Amniotic stem cell (primary cell): ENCODE measurements around the gene ANKMY1.
A peak's percentile ranks its signal among the peaks of the same experiment; 100 is the strongest.

Experiments used
- DNase-seq: peaks from one replicate; lab custom pipeline; 2025; lab: John Stamatoyannopoulos, UW

The ANKMY1 gene

DNA sequence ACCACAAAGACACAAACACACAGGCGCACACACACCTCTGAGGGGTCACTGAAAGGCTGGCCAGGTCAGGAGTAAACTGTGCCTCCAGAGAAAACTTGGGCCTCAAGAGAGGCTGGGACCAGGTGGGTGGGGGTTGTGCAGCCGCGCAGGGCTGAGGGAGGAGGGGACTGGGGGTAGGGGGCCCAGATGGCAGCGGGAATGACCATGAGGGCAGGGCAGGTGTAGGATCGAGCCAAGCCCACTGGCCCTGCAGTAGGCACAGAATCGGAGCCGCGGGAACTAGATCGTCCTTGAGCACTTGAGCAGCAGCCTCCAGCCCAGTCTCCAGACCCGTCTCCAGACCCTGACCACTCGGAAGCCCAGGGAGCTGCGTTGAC lies 36.8 kb downstream of the ANKMY1 start:
- no peak for DNase-seq

DNA sequence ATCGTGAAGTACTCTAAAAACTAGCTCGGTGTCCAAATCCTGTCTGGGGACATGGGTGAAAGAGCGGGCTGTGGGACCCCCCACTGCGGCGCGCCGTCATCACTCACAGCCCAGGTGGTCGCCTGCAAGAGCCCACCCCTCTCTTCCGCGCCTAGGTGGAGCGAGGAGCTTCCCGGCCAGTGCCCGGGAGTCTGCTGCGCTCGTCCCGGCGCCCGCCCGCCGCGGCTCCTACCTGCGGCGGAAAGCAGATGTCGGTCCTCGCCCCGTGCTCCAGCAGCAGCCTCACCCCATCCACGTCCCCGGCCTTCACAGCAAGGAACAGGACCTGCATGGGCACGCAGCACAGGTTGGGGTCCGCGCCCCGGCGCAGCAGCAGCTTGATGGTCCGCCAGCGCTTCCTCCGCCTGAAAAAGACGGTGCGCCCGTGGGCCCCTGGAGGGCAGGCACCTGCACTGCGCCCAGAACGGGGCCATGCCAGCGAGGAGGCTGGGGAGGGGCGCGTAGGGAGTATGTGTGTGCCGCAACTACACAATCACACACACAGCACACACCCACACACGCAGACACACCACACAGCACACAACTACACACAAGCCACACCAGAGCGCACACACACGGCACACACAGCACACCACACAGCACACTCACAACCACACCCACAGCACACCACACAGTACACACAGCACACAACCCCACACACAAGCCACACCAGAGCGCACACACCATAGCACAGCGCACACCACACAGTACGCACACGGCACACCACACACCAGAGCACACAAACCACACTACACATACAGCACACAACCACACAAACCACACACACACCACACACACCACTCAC lies 37.4 kb downstream of the ANKMY1 start:
- DNase-seq = no peak

DNA sequence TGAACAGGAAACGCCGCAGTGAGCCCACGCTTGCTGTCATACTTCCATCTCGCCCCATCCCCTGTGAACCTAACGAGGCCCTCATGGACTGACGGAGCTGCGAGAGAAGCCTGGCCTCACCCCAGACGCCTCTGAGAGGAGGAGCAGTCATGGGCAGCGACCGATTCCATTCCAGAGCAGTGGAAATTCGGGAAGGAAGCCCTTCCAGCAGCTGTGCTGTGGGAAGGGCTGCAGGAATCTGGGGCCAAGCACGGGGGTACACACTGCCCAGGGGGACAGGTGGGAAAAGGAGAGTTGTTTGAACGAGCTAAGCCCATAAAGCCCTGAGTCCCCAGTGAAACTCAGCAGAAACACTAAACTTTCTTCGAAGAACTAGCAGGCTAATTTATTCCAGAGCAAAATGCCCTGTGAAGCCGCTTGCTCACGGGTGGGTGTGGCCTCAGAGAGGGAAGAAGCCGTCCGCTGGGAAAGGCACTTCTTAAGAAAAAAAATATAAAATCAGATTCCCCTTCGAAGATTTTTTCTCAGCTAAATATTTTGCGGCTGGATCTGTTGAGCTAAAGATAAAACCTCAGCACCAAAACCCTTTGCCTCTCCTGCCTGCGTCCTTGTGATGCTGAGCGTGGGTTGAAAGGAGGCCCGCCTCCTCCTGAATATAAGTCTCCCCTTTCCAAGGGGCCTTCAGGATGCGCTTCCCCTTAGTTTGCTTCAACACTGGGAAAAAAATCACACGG lies 38.2 kb downstream of the ANKMY1 start:
- DNase-seq = peak; percentile 25

DNA sequence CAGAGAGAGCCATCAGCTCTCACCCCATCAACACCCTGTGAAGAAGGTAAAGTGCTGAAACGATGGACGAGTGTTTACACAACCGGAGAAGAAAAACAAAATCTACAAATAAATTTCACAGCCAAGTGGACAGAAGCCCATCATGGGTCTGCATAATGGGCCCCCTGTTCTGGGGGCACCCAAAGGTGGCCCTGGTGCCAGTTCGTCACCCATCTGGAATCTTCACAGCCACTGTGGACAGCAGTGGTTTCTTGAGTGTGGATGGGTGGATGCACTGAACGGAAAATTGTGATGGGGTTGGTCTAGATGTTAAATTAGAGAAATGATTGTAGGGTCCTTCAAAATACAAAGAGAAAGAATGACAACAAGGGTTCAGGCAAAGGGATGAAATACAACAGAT lies 38.8 kb downstream of the ANKMY1 start:
- no peak for DNase-seq

DNA sequence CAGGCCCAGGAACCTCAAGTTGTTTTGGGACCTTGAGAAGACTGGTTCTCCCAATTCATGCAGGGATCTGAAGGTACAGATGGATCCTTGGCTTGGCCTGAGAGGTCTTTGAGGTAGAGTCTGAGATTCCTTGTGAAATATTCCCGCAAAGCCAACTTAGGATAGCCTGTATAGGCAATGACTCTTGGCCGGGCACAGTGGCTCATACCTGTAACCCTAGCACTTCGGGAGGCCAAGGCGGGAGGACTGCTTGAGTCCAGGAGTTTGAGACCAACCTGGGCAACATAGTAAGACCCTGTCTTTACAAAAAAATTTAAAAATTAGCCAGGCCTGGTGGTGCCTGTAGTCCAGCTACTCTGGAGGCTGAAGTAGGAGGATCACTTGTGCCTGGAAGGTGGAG lies 40.4 kb downstream of the ANKMY1 start:
- no peak for DNase-seq

DNA sequence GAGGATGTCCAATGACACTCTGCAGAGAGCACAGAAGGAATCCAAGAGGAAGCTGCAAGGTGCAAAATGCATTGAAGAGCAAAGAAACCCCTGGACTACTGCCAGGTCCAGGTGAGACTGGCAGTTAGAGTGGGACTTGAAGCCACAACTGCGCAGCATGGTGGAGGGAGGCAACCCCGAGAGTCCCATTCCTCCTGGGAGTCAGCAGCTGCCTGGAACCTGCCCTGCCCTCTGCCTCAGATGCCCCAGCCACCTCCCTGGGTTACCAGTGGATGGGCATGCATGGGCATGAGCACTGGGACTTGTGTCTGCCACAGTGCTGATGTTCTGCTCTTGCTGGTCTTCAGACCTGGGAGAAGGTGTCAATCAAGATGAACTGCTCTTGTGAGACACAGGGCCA lies 43.2 kb downstream of the ANKMY1 start:
- no peak for DNase-seq

DNA sequence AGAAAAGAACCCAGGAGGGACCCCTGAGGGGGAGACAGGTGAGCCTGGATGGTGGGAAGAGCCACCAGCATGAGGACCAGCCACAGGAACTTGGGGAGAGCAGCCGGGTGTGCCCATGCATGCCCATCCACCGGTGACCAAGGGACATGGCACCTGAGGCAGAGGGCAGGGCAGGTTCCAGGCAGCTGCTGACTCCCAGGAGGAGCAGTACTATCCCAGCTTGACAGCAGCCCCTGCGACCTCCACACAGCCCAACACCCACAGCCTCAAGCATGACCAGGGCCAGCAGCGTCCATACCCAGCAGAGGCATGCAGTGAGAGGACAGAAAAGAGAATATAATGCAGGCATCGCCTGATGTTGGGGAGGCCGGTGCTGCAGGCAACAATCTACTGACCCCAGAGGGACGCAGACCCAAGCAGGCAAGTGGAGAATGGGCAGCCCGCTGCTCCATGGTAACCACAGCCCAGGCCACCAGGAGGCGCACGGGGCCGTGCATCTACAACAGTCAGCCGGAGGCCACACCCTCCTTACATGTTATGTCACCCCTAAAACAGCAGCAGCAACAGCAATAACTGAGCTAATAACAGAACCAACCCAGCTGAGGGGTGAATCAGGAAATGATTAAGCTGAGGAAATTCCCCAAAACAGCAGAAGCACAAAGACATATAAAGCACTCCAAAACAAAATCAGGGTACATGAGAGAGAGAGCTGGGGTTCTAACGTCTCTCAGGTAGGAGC lies 44.1 kb downstream of the ANKMY1 start:
- DNase-seq = peak; percentile 55

DNA sequence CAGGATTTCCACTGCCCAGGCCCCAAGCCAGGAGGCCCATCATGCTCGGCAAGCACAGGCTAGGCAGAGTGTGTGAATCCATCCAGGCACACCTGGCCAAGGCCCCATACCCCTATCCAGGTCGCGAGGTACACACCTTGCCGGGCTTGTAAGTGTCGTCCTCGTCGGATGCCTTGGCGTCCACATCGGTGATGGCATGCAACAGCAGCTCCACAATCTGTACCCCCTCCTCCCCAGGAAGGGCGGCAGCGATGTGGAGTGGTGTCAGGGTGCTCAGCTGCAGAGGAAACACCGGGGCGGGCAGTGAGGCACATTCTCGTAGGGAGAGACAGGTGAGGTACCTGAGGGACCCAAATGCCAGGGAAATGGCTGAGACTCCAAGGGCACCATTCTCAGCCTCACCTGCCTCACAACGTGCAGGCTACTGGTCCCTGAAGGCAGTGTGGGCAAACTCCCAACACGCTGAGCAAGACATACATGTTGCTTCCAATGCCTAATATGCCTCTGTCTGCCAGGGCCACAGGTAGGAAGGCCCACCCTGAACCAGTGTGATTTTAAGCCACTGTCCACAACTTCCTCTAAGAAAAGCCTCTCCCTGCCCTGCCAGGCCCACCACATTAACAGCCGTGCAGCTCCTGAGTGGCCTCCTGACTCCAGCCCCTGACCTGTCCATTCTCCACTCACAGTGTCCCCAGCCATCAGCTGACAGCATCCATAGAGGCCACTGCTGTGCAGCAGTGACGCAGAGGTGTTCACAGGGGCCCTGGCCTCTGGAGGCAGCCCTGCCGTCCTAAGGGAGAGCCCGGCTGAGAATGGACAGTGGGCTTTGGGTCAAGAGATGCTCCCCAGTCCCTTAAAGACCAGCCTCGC lies 44.9 kb downstream of the ANKMY1 start:
- DNase-seq = no peak

DNA sequence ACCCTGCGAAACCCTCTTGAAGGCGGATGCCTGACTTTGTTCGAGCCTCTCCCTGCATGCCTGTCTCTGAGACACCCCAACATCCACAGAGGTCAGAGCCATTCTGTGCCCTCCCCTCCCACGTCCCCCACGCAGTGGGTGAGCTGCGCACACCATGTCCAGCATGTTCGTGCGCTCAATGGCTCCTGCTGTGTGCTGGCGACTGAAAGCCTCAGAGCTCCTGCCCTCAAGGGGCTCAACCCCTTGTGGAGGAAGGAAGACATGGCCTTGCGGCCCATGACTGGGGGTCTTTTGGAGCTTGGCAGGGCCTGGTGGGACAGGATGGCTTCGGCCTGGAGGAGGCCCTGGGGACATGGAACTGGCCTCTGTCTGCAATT lies 45.7 kb downstream of the ANKMY1 start:
- DNase-seq = no peak

DNA sequence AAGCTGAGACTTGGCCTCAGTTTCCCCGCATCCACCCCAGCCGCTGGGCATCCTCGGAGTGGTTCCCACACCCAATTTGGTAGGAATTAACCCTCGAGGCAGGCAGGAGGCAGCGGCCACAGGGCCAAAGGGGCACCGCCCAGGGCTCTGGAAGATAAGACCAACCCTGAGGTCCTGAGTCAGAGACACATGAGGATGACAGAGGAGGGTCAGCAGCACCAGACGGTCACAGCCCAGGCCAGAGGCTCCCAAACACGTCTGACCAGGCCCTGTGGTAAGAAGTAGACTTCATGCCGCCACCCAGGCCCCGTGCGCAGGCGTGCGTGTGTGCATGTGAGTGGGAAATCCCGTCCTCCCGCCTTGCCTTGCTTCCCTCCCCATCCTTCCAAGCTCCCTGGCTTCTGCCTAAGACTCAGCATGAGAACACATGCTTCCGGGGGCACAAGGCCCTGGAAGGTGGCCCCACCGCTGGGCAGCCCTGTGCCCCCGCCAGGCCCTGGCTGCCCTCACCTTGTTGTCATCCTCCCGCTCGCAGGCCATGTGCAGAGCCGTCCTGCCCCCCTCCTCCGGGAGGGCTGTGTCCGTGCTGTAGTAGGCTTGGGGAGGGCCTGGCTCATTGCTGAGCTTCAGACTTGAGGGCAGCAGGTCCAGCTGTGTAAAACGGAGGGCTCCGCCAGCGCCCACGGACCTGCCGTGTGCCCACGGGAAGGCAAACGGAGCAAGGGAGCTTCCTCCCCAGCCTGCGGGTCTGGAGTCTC lies 46.3 kb downstream of the ANKMY1 start:
- DNase-seq = no peak

DNA sequence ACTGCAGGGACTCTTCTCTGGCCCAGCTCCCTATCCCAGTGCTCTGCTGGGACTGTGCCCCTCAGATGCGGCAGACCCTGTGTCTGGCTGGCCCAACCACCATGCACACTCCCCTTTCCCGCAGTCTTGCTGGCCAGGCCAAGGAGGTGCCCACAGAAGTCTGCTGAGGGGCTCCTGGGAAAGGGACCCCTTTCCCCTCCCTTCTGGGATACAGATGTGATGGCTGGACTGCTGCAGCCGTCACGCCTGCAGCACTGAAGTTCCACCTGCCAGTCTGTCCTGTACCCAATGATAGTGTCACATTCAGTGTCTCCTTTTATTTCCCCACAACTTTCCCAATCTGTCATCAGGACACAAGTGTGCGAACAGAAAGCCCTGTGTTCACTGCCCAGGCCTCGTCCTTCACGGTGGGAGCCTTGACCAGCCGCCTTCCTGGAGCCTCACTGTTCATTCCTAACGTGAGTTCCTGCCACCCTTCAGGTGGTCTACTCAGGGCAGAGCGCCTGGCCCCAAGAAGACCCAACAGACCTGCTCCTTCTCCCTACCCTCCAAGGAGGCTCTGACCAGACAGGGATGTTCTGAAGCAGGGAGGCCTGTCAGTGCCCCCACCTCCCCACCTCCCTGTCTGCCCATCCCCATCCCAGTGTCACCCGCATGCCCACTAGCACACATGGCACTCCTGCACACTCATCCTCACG lies 47.1 kb downstream of the ANKMY1 start:
- DNase-seq = no peak

DNA sequence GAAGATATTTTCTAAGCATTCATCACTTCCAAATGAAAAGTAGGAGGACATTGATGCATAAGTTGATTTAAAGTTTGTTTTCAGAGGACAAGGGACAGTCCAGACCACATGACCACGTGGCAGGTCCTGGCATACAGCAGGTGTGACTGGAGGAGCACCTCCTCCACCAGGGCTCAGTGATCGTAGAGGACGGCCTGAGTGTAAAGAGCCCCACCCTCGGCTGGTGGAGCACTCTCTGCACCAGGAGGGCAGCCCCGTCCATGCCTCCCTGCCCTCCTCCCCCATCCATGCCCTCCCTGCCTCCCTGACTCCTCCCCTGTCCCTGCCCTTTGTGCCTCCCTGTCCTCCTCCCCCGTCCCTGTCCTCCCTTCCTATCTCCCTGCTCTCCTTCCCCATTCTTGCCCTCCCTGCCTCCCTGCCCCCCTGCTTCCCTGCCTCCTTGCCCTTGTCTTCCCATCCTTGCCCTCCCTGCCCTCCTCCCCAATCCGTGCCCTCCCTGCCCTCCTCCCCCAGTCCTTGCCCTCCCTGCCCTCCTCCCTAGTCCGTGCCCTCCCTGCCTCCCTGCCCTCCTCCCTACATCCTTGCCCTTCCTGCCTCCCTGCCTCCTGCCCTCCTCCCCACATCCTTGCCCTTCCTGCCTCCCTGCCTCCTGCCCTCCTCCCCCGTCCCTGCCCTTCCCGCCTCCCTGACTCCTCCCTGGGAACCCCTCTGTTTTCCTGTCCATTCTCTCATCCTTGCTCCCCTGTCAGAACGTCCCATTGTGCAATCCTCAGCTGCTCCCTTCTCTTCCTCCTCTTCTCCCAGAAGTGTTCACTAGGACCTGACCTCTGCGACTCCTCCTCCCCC lies 47.9 kb downstream of the ANKMY1 start:
- no peak for DNase-seq

DNA sequence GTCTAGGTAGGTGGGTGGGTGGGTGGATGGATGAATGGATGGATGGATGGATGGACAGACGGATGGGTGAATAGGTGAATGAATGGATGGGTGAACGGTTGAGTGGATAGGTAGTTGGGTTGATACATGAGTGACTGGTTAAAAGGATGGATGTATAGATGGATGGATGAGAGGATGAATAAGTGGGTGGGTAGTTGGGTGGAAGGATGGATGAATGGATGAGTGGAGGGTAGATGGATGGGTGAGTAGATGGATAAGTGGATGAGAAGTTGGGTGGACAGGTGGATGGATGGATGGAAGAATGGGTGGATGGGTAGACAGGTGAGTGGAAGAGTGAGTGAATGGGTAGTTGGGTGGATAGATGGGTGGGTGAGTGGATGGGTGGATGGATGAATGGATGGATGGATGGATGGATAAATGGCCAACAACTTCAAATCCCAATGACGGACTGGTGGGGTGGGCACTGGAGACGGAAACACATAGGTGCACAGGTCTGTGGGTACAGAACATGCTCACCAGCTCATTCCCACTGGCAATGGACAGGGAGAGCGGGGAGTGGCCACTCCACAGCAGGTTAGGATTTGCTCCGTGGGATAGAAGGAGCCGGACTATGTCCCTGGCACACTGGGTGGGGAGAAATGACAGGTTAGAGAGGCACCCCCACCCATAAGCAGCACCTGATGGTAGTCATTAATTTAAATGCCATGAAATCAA lies 48.8 kb downstream of the ANKMY1 start:
- no peak for DNase-seq

DNA sequence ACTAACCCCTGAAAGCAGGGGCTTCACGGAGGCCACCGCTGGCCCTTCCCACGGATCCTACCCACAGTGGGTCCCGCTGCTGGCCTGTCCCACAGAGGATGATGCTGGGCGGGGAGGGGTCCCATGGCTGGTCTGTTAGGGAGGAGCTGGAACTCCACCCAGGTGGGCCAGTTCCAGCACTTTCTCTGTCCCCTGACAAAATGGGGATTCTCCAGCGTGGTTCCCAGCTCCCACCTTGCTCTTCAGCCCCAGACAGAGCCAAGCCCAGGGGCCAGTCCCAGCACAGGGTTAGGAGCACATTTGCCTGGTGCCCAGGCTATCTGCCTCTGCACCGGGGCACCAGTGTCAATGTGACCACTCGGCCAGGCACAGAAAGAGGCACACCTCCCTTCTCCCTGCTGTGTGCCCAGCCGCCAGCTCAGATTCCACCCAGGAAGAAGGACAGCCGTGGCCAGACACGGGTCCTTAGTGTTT lies 50.0 kb downstream of the ANKMY1 start:
- DNase-seq = no peak

DNA sequence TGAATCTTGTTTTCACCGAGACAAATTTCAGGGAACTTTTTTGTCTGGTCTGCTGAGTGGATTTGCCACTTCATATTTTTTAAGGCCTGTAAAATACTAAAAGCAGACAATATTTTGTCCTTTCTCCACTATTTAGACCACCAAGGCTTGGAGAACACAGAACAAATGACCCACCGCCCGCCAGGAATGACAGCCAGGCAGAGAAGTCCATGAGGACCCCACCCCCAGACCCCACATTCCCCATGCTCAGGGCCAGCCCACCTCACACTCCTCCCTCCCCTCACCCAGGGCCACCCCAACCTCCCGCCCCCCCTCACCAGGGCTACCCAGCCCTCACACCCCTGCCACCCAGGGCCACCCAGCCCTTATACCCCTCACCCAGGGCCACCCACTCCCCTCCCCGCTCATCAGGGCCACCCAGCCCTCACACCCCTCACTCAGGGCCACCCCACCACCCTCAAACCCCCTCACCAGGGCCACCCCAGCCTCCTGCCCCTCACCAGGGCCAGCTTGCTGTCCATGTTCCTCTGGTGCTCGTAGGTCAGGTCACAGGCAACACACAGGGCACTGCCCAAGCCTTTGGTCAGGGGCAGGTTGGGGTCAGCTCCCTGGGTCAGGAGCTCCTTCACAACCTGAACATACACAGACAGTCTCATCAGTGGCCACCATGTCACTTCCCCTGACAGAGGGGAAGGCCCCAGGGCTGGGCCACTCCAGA lies 50.6 kb downstream of the ANKMY1 start:
- no peak for DNase-seq

DNA sequence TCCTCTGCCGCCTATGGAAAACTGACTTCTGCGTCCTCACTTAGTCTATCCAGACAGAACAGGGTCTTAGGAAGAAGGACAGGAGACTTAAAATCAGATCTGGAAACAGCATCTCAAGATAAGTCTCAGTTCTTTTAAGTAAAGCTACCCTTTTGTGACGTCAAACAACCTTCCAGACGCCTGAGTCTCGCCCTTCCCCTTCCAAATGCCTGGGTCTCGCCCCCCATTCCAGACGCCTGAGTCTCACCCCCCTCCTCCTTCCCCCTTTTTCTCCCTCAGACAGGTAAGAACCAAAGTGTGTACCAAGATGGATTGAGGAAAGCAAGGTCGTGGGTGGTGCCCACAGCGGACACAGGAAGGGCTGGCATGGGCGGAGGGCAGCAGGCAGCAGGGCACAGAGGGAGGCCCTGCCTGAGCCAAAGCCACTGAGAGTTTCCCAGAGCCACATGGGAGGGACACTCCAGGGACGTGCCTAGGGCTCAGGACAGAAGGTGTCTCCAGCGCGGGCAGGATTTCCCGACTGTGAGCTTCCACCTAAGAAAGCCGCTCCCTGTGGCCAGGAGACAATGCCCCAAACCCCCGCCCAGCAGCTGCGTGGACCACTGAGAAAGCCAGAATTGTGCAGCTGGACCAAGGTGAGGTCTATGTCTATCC lies 51.3 kb downstream of the ANKMY1 start:
- DNase-seq = no peak

DNA sequence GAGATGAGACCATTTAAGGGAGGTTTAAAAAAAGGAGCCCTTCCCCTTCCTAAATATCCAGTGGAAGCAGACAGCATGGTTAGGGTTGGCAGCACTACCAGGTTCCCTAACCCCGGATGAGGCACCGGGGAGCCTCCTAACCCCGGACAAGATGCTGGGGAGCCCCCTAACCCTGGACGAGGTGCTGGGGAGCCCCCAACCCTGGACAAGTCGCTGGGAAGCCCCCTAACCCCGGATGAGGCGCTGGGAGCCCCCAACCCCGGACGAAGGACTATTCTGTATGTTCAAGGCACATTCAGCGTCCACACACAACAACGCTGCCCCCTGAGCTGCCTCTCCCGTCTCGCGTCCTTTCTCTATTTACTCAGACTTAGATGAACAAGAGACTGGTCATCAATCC lies 51.9 kb downstream of the ANKMY1 start:
- no peak for DNase-seq

DNA sequence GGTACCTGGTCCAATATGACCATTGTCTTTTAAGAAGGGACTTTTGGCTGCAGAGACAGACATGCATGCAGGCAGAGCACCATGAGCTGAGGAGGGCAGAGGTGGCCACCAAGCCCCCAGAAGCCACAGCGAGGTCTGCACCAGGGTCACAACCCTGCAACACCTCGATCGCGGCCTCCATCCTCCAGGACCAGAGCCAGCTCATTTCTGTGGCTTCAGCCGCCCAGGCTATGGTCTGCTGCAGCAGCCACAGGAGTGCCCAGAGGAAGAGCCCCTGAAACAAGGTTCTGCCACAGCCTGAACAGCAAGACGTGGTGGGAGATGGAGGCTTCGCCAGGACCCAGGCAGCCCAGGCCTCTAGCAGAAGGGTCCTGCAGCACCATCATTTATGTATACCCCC lies 53.9 kb downstream of the ANKMY1 start:
- DNase-seq = no peak
